Ovary (tissue), 9 donors: ENCODE results near the gene LOXHD1. TPM values are rescaled to one million over a fixed set of nuclear protein-coding genes. Genes with fewer than 3 reads are reported as not detected.

Experiments
- DNase-seq, 5 donors: peaks; one replicate each; pipeline ENCODE4 v3.0.0-alpha.2; 2019 to 2020
- H3K27ac ChIP-seq, 2 donors: fragments of 200-600 bp; one replicate each; pipeline versions ENCODE4 v1.5.1 to v1.8.0; 2019 to 2022
- H3K27me3 ChIP-seq: fragments of 200-600 bp; one replicate; pipeline ENCODE4 v1.8.0; 2022
- H3K36me3 ChIP-seq: fragments of 200-600 bp; sonication (generic); one replicate; pipeline ENCODE4 v1.5.1; 2019
- H3K4me1 ChIP-seq: one replicate; pipeline ENCODE4 v1.8.1; 2013; ENCODE audit warnings: mild to moderate bottlenecking, moderate library complexity; ENCODE audit not compliant: insufficient read depth
- H3K4me3 ChIP-seq: fragments of 200-600 bp; sonication (generic); one replicate; pipeline ENCODE4 v1.5.1; 2017
- H3K9me3 ChIP-seq, 2 donors: fragments of 200-600 bp in 1 of 2; sonication (generic) in 1 of 2; one replicate each; pipeline versions ENCODE4 v1.5.1 to v1.8.1; 2013 to 2019; ENCODE audit warnings: mild to moderate bottlenecking in 1 of 2, moderate library complexity in 1 of 2
- CTCF ChIP-seq, 3 donors: fragments of 450-650 bp in 2 of 3; fragments of 200-600 bp in 1 of 3; IDR thresholded peaks; one replicate each; pipeline versions ENCODE4 v1.5.1 to v1.8.0; 2016 to 2022; ENCODE audit warnings: antibody characterized with exemption in 3 of 3, mild to moderate bottlenecking in 1 of 3
- EP300 ChIP-seq: sonication (generic); formaldehyde crosslinking; IDR thresholded peaks from one replicate; pipeline ENCODE4 v1.6.1; 2017; ENCODE audit warnings: antibody characterized with exemption
- POLR2A ChIP-seq: fragments of 450-650 bp; IDR thresholded peaks from one replicate; pipeline ENCODE4 v1.6.1; 2017; ENCODE audit warnings: antibody characterized with exemption, mild to moderate bottlenecking, moderate library complexity
- WGBS, 3 donors: extraction: QIAGEN DNeasy Blood & Tissue Kit in 1 of 3; methylation state at CpG; one replicate each; pipeline versions ENCODE4 v1.1.5 to v1.1.7; 2013 to 2017; 5-methylcytosine and 5-hydroxymethylcytosine counted together
- intact Hi-C, 4 donors: fragments of 100-400 bp; cut with DNase I; formaldehyde crosslinking; loops; one replicate each; pipeline versions ENCODE4 v1.11.0 to v1.15.1; 2022 to 2023
- polyA plus RNA-seq, 2 donors: library from polyadenylated mRNA; stranded (reverse); fragments of 200-250 nt in 1 of 2; fragments of 350-450 nt in 1 of 2; fragmentation: Illumina TruSeq in 1 of 2; extraction: RNeasy Lipid Tissue Mini Kit (QIAGEN cat#74804) in 1 of 2; gene quantifications; one replicate each; pipeline ENCODE4 v1.2.3, GENCODE V29; 2013 to 2014
- total RNA-seq, 7 donors: library from RNA; depleted of rRNA in 2 of 7; stranded (reverse); fragments of >200 nt in 2 of 7; fragmentation: NEBNext Ultra II Directional in 3 of 7; extraction: Animal tissue kit (Norgen Biotek cat#: 25700) in 3 of 7; gene quantifications; one replicate each; pipeline versions ENCODE4 v1.1.0 to v1.2.4, GENCODE V29; 2016 to 2023
- donor health status: DM: no; HTN: no; CAD: no; lungs with moderate emphysema.
- donor health status: DM: no; HTN: no; CAD: no.
- donor health status: Bipolar disorder and iron deficiency.
- donor health status: DM: yes; HTN: yes; CAD: no.
- donor health status: DM: no; HTN: no; CAD: no.
- donor health status: DM: yes; HTN: yes; CAD: no.

Gene LOXHD1
- total and polyA plus RNA-seq, 9 donors: 0.13 to 1.2 (median 0.31) TPM; not detected in 3

DNA sequence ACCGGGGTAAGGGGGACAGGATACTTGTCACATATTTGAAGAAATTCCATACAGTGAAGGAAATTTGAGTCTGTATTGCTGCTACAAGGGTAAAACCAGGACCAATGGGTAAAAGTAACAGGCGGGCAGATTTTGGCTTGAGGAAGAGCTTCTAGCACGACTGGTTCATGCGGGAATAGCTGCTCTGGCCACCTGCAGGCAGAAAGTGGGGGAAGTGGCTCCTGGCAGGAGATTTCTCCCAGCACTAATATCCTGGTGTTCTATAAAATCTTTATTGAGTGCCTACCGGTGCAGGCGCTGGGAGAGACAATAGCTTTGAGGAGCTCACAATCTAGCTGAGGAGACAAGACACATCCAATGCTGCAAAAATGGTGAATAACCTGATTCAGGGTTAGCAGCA, 198.5 kb downstream of the LOXHD1 start:
- DNase-seq: no peak
- intact Hi-C loops: no loop called here
- 62 to 71% (median 63%) methylated on average over 6 of the region's 6 CpGs for WGBS, 3 donors
- H3K36me3 ChIP-seq: no peaks in the 10 kb centered on the region
- no peaks in the 10 kb centered on the region for H3K27me3 ChIP-seq
- H3K4me1 ChIP-seq: no peaks in the 10 kb centered on the region
- TF ChIP-seq CTCF (IDR thresholded peaks at IDR 0.05) (no peak), POLR2A (no peak), EP300 (no peak)
- no peak overlapping the region for H3K27ac ChIP-seq
- no peaks in the 10 kb centered on the region for H3K9me3 ChIP-seq
- H3K4me3 ChIP-seq: no peak overlapping the region

DNA sequence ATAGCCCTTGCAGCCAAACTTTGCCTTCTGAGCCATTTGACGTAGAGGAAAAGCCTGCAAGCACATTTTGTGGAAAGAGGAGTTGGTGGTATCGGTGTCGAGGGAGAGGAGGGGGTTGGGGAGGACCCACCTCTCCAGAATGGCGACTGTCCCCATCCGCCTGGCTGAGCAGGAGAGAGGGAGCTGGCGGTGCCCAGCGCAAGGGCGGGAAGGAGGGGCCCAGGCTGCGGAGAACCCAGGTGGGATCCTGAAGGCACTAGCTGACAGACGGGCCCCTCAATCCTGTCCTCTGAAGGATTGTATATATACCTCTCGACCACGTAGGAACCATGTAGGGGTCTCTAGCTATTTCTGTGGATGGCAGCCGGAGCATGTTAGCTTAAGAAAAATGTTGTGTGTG, 200.3 kb downstream of the LOXHD1 start:
- Histone ChIP-seq H3K4me3 (no peak overlapping the region), H3K27me3 (no peaks in the 10 kb centered on the region), H3K9me3 (no peaks in the 10 kb centered on the region), H3K4me1 (no peaks in the 10 kb centered on the region), H3K36me3 (no peaks in the 10 kb centered on the region), H3K27ac (no peak overlapping the region)
- intact Hi-C loops: no loop called here
- WGBS, 3 donors: 94 to 95% (median 95%) methylated on average over 13 of the region's 13 CpGs
- TF ChIP-seq CTCF (IDR thresholded peaks at IDR 0.05) (no peak), POLR2A (no peak), EP300 (no peak)
- DNase-seq: no peak

- Histone ChIP-seq H3K27ac (no peak overlapping the region), H3K36me3 (no peaks in the 10 kb centered on the region), H3K9me3 (no peaks in the 10 kb centered on the region), H3K27me3 (no peaks in the 10 kb centered on the region), H3K4me3 (no peak overlapping the region), H3K4me1 (no peaks in the 10 kb centered on the region)
- DNase-seq: no peak
- 90 to 95% (median 91%) methylated on average over 6 of the region's 6 CpGs for WGBS, 3 donors
- TF ChIP-seq EP300: no peak
- no peak for TF ChIP-seq POLR2A
- TF ChIP-seq CTCF (IDR thresholded peaks at IDR 0.05): no peak
- intact Hi-C loops: no loop called here
Measured at GRCh38 chr18:46452820-46453219, 204.2 kb downstream of the LOXHD1 start.

- H3K4me3 ChIP-seq: no peak overlapping the region
- intact Hi-C loops: no loop called here
- DNase-seq: no peak
- H3K27ac ChIP-seq: no peak overlapping the region
- H3K27me3 ChIP-seq: no peaks in the 10 kb centered on the region
- H3K4me1 ChIP-seq: no peaks in the 10 kb centered on the region
- WGBS, 3 donors: 0% methylated on average over 1 of the region's 1 CpG
- TF ChIP-seq EP300 (no peak), CTCF (IDR thresholded peaks at IDR 0.05) (no peak)
- H3K9me3 ChIP-seq: no peaks in the 10 kb centered on the region
- no peaks in the 10 kb centered on the region for H3K36me3 ChIP-seq
Measured at GRCh38 chr18:46449499-46449898, 207.5 kb downstream of the LOXHD1 start.

- H3K4me3 ChIP-seq: no peak overlapping the region
- no peaks in the 10 kb centered on the region for H3K36me3 ChIP-seq
- intact Hi-C loops: no loop called here
- H3K27ac ChIP-seq: no peak overlapping the region
- DNase-seq: no peak
- TF ChIP-seq EP300: no peak
- H3K4me1 ChIP-seq: no peaks in the 10 kb centered on the region
- H3K27me3 ChIP-seq: no peaks in the 10 kb centered on the region
- H3K9me3 ChIP-seq: no peaks in the 10 kb centered on the region
- 87 to 92% (median 91%) methylated on average over 2 of the region's 2 CpGs for WGBS, 3 donors
Measured at GRCh38 chr18:46449033-46449432, 208.0 kb downstream of the LOXHD1 start.
